Endometrial microvascular endothelial cells (primary cell): ENCODE results near the gene FHAD1. TPM values are rescaled to one million over a fixed set of nuclear protein-coding genes. Genes with fewer than 3 reads are reported as not detected.

ENCODE experiments used
- in situ Hi-C: cut with HindIII; loops from 2 replicates; pipeline ENCODE4 v1.10.0; 2017; ENCODE audit warnings: low sequenced_read_pairs, low pct_unique_long_range_greater_than_20kb; ENCODE audit errors: inconsistent ontology term
- total RNA-seq: library from RNA; depleted of rRNA; stranded (reverse); fragments of >200 nt; gene quantifications from one replicate; pipeline ENCODE4 v1.2.3, GENCODE V29; 2015; ENCODE audit errors: inconsistent ontology term

Gene FHAD1
- total RNA-seq, 1 donor from 2014 or later = 1.2 TPM

GRCh38 chr1:15315815-15316214 lies 68.8 kb downstream of the FHAD1 start:
- in situ Hi-C loops = no loop called here

DNA sequence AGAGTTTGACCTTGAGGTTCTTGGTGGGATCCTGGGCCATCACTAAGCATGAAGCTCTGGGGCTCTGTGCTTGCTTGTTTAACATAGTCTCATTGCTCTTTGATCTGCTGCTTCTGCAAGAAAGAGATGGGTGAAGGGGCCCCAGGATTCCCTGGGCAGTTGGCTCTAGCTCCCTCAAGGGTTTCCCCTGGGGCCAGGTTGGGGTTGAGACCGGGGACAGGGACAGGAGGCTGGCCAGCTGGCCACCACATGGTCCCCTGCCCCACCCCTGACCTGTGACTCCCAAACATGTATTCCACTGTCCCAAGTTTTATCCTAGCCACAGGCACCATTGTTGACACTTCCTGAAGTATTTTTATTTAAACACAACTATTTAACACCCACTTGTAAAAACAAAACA lies 69.5 kb downstream of the FHAD1 start:
- in situ Hi-C loops = no loop called here

- in situ Hi-C loops = no loop called here
Measured at GRCh38 chr1:15320267-15320666, 73.2 kb downstream of the FHAD1 start.

DNA sequence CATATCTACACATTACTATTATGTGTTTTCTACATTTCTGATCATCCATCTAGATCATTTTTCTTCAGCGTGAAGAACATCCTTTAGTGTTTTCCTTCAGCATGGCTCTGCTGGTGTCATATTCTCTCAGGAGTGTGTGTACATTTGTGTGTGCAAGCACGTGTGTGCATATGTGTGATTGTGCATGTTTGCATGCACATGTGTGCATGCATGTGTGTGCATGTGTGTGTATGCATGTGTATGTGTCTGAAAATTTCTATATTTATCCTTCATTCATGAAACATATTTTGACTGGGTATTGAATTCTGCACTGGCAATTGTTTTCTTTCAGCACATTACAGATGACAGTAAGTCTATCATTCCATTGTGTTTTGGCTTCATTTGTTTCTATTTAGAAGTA lies 74.6 kb downstream of the FHAD1 start:
- in situ Hi-C loops = no loop called here

GRCh38 chr1:15322648-15323350 lies 75.8 kb downstream of the FHAD1 start:
- in situ Hi-C loops = no loop called here

- in situ Hi-C loops = no loop called here
Measured at GRCh38 chr1:15323351-15323988, 76.4 kb downstream of the FHAD1 start.

DNA sequence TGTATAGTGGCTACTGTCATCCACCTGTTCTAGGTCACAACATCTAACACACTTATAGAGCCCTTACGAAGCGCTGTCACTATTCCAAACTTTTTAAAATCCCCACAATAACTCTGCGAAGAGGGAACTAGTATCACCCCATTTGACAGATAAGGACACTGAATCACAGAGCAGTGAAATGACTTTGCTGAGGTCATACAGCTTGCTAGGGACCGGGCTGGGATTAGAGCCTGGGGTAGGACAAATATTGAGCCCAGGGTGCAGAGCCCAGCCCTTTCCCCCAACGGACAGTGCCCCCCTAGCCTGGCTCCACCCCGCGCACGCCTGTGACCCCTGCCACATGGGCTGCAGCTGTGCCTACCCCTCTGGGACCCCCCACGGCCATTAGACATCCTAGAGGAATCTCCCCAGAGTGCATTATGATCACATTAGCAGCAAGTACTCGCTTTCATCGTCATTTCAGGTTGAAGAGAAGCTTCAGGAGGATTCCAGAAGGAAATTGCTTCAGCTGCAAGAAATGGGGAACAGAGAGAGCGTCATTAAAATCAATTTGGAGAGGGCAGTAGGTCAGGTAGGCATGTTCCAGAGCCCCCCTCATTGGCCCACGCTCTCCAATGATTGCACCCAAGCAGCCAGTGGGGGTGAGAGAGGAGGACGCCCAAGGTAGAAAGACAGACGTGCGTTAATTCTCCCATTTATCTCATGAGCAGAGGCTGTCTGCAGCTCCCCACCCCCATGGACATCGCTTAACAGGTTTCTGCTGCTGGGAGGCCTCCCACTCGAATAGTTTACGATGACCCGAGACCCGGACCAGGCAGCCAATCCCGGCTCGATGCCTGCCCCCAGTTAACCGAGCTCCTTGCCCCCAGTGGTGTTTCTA lies 77.2 kb downstream of the FHAD1 start:
- in situ Hi-C loops = no loop called here

GRCh38 chr1:15324869-15325335 lies 77.9 kb downstream of the FHAD1 start:
- in situ Hi-C loops = no loop called here

GRCh38 chr1:15325375-15326085 lies 78.5 kb downstream of the FHAD1 start:
- in situ Hi-C loops = no loop called here

DNA sequence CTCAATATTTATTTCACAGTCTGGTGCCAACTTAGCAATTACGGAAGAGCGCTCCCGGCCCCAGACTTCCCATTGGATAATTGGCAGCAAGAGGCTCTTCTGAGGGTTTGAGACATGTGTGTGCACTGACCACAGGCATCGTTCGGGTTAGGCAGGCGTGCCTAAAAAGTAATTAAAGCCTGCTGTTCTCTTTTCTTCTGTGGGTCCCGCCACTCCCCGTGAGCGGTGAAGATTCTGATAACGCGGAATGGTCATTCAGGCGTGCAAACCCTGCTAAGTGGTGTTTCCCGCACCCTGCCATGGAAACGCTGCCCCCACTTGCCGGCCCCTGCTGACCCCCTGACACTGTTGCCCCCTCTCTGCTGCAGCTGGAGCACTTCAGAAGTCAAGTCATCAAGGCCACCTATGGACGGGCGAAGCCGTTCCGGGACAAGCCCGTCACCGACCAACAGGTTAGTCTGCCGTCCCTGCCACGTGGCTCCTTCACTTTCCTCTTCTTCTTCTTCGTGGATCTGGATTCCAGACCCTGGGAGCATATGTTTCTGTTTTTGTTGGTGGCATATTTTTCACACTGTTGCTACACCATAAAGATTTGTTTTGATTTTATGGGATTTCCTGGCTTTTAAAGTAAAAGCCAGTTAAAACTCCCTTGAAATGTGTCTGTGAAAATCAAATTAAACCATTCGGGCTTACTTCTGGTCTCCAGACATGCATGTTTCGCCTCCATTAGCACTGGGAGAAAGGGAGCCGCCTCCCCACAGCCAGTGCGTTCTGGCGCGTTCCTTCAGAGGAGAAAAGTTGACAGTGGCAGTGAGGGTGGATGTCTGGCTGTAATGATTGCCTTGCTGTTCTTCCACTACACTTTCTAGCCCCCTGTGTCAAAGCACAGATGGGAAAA lies 79.9 kb downstream of the FHAD1 start:
- in situ Hi-C loops = no loop called here

DNA sequence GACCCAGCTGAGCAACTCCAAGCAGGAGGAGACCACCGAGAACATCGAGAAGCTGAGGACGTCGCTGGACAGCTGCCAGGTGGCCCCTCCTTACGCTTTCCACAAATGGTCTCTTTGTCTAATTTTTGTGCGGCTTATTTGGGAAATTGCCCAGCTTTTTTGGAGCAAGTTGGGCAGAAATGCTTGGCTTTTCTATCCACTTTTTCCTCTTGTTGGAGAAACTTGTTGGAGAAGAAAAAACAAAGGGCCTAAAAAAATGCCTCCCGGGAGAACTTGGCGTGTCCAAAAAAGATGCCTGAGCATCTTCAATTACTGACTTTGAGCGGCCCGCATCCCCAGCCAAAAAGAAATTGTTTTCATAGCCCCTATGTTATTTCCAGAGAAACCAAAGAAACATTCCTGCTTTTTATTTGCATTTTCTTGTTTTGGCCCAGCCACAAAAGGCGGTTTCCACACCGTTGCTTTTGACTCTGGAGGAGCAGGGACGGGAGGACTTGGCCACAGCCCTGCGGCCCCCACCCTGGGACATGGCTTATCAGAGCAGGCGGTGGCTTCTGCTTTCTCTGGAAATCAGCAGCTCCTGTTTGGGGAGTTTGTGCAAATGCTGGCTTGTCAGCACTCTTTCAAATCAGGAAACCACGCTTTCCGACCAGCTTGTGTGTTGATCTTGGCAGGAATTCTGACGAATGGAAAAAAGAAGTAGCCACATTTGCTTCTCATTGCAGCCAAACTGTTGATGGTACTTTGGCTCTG lies 81.5 kb downstream of the FHAD1 start:
- in situ Hi-C loops = no loop called here

DNA sequence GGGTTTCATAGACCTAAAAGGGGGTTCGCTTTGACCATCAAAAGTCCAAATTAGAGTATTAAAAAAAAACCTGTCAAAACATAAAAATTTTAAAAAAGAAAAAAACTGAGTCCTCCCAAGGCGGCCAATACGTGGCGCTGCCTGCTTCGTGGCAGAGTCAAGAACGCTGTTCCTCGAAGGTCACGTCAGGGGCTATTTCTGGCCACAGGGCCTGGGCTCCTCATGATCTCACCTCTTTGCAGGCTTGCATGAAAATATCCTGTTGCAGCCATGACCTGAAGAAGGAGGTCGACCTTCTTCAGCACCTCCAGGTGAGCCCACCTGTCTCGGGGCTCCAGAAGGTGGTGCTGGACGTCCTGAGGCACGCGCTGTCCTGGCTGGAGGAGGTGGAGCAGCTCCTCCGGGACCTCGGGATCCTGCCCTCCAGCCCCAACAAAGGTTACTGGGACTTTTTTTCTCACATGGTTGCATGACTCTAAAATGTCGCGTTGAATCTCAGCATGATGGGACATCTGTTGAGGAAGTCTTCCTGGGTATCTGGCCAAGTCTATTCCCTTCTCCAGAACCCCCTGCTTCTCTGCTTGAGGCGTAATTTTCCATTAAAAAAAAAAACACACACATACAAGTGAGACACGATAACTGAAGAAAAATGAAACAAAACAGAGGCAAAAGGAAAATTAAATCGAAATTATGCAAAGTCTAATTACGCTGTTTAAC lies 82.2 kb downstream of the FHAD1 start:
- in situ Hi-C loops = no loop called here

DNA sequence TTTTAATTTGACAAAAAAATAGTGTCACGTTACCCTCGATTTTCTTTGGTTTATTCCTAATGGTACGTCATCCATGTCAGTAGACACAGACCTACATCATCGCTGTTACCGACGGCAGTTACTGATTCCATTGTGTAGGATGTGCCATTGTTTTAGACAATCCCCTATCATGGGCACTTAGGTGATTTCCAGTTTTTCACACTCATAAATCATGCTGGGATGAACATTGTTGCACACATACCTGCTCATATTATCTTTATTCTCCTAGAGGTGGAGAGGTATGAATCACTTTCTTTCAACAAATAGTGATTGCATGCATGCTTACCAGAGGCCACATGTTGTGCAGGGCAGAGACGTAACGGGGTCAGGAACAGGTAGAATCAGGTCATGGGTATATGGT lies 83.0 kb downstream of the FHAD1 start:
- in situ Hi-C loops = loop anchor here (10.0 kb wide), 2 partner anchors 85 to 115 kb away; no protein-coding TSS in a partner anchor

DNA sequence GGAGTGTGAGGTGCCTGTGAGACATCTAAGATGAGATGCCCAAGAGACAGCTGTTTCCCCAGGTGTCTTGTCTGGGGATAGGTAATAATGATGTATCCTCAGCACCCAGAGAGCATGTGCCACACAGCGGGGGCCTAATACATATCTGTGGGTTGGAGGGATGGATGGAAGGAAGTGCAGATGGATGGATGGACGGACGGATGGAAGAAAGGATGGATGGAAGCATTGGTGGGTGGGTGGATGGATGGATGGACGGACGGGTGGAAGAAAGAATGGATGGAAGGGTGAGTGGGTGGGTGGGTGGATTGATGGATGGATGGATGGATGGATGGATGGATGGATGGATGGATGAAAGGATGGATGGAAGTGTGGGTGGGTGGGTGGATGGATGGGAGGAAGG lies 84.2 kb downstream of the FHAD1 start:
- in situ Hi-C loops = loop anchor here (10.0 kb wide), 2 partner anchors 84 to 114 kb away; no protein-coding TSS in a partner anchor

GRCh38 chr1:15331734-15332133 lies 84.7 kb downstream of the FHAD1 start:
- in situ Hi-C loops = loop anchor here (10.0 kb wide), 2 partner anchors 83 to 113 kb away; no protein-coding TSS in a partner anchor

- in situ Hi-C loops = loop anchor here (10.0 kb wide), 2 partner anchors 82 to 112 kb away; no protein-coding TSS in a partner anchor
Measured at GRCh38 chr1:15332525-15332924, 85.5 kb downstream of the FHAD1 start.
